Endothelial cell of umbilical vein (primary cell): ENCODE data around the gene AOC2.

ENCODE experiments used
- CTCF ChIP-seq, 2 donors: IDR thresholded peaks; 1 replicate in 1 of 2; 2 replicates in 1 of 2; pipeline ENCODE4 v1.5.1; 2011; ENCODE audit warnings: low read length in 2 of 2, mild to moderate bottlenecking in 2 of 2, moderate library complexity in 2 of 2, control low read depth in 1 of 2, inconsistent platforms in 1 of 2, low read depth in 1 of 2; ENCODE audit not compliant: insufficient read depth in 1 of 2; ENCODE audit errors: extremely low read depth in 1 of 2
- JUN ChIP-seq: IDR thresholded peaks from 2 replicates; pipeline ENCODE4 v1.6.1; 2011; ENCODE audit warnings: borderline replicate concordance, low read depth; ENCODE audit not compliant: insufficient read length, insufficient read depth
- MYC ChIP-seq: IDR thresholded peaks from one replicate; pipeline ENCODE4 v1.6.1; 2011; ENCODE audit warnings: mild to moderate bottlenecking, low read depth, low read length
- POLR2A ChIP-seq: IDR thresholded peaks from 2 replicates; pipeline ENCODE4 v1.6.1; 2012; ENCODE audit warnings: low read depth, mild to moderate bottlenecking, control low read depth, low read length

DNA sequence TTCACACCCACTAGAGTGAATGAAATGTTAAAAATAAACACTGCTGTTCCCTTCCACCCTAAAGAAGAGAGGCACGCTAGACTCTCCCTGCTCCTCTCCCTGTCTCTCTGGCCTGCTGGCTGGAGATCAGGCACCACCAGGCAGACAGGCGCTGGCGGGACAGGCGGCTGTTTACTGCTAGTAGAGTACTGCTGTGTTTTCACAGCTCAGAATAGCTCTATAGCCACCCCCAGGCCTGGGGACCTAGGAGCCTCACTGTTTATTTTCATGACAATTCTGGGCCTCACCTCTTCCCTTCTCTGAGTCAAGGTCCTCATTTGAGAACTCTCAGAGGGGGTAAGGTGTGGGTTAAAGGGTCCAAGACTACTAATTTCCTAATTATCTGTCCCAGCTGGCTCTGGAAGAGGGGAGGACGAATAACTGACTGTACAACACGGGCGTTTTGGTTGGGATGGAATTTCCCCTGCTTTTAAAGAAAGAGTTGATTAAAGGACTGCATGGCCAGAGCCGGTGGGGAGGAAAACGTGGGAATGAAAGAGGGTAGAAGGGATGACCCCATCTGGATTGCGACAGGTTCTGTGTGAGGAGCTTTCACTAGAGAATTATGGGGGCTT, 47.3 kb downstream of the AOC2 start:
- TF ChIP-seq CTCF (IDR thresholded peaks at IDR 0.05; ENCODE audit: extremely low read depth in 1 of 2, insufficient read depth in 1 of 2, low read depth in 1 of 2, low read length in 2 of 2) (no peak), JUN (no peak), POLR2A (no peak), MYC (no peak)
